ENCODE measurements around the gene ANKRD13B.

GRCh38 chr17:29640981-29641642 lies 48.2 kb downstream of the ANKRD13B start:
- TF ChIP-seq CTCF (IDR thresholded peaks at IDR 0.05) (no peak), POLR2A (IDR thresholded peaks at IDR 0.05; ENCODE audit: low read length) (no peak), BHLHE40 (IDR thresholded peaks at IDR 0.05; ENCODE audit: low read depth, low read length) (no peak), ELK1 (IDR thresholded peaks at IDR 0.05; ENCODE audit: low read depth, low read length) (no peak), CHD4 (IDR thresholded peaks at IDR 0.05; ENCODE audit: borderline replicate concordance) (no peak)
